8988T (cell line): Measurements from ENCODE around the gene HCN3.
"Not testable (repeated sequence)": the region's sequence is repeated elsewhere in the genome, so short reads cannot be mapped to it uniquely, and the experiment has no call there.

ENCODE experiments used
- DNase-seq: peaks from one replicate; pipeline ENCODE4 v3.0.0; 2011

HCN3 gene

DNA sequence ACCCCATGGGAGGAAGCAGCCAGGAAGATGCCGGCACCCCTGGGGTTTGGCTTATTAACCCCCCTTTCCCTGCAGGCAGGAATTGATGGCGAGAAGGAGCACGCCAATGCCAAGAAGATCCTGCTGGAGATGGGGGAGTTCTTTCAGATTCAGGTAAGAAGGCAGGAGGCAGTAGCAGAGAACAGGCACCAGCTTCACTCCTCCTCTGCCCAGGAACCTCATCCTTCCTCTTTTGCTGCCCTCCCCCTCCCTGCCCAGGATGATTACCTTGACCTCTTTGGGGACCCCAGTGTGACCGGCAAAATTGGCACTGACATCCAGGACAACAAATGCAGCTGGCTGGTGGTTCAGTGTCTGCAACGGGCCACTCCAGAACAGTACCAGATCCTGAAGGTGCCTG is 42.3 kb downstream of the HCN3 start:
- DNase-seq = no peak

DNA sequence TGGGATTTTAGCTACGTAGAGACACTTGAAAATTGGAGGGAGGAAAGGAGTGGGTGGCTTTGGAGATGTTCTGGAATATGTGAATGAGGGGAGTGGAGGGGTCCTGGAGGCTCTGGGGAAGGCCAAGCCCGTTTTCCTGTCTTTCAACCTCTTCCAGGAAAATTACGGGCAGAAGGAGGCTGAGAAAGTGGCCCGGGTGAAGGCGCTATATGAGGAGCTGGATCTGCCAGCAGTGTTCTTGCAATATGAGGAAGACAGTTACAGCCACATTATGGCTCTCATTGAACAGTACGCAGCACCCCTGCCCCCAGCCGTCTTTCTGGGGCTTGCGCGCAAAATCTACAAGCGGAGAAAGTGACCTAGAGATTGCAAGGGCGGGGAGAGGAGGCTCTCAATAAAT is 43.0 kb downstream of the HCN3 start:
- no peak for DNase-seq

DNA sequence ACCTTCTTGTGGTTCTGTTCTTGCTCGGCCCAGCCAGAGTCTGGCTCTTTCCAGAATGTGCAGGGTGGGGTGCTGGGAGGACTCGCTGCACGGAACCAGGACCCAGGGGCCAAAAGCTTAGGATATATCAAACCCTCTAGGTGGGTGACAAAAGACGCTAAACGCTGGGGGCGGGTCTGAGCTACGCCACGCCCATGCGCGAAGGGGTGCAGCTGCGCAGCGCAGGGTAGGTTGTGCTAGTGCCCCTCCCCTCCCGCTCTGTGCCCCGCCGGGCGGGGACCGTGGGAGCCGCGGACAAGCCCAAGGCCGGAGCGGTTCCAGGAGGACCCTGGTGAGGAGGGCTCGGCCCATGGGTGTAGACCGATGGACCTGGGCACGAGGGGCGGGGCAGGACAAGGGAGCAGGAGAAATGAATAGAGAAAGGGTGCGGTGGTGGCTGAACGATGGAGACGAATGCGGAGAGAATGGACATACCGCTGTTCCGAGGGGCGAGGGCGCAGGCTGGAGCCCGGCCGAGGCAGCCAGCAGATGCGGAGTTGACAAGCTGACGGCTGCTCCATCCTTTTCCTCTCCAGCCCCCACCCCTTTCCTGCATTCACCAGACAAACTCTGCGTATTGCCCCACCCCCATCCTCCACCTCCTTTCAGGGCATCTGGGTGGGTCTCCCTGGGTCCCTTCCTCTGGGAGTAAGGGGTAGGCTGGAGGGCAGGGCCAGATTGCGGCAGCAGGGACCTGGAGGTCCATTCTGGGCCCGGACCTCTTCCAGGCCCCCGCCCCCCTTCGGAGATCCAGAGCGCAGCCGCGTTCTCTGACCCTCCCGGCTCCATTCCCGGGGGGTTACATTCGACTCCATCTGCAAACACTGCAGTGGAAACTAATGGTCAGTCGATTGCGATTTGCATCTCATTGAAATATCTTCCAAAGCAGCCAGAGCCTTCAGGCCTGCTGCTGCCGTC is 43.7 kb downstream of the HCN3 start, which contains the start of gene RUSC1:
Gene RUSC1 (plus strand): TSS at position 234 of the 957 bp plus-strand sequence. CDS start 880 bp downstream, outside the sequence.
- no peak for DNase-seq

DNA sequence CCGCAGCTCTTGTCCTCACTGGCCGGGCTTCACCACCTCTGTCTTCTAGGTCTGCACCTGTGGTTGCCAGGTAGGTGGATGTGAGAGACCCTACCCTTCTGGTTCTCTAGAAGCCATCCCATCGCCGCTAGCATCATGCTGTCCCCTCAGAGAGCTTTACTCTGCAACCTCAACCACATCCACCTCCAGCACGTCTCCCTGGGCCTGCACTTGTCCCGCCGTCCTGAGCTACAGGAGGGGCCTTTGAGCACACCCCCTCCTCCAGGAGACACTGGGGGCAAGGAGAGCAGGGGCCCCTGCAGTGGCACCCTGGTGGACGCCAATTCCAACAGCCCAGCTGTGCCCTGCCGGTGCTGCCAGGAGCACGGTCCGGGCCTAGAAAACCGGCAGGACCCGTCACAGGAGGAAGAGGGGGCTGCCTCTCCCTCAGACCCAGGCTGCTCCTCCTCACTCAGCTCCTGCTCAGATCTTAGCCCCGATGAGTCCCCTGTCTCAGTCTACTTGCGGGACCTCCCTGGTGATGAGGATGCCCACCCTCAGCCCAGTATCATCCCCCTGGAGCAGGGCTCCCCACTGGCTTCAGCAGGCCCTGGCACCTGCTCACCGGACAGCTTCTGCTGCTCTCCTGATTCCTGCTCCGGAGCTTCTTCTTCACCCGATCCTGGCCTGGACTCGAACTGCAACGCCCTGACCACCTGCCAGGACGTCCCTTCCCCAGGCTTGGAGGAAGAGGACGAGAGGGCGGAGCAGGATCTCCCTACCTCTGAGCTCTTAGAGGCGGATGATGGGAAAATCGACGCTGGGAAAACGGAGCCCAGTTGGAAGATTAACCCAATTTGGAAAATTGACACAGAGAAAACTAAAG is 44.6 kb downstream of the HCN3 start:
- no peak for DNase-seq

DNA sequence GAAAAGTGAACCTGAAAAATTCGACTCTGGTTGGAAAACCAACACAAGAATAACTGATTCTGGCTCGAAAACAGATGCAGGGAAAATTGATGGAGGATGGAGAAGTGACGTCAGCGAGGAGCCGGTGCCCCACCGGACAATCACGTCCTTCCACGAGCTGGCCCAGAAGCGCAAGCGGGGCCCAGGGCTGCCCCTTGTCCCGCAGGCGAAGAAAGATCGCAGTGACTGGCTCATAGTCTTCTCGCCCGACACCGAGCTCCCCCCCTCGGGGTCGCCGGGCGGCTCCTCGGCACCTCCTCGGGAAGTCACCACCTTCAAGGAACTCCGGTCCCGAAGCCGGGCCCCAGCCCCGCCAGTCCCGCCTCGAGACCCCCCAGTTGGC is 45.3 kb downstream of the HCN3 start:
- DNase-seq = no peak

DNA sequence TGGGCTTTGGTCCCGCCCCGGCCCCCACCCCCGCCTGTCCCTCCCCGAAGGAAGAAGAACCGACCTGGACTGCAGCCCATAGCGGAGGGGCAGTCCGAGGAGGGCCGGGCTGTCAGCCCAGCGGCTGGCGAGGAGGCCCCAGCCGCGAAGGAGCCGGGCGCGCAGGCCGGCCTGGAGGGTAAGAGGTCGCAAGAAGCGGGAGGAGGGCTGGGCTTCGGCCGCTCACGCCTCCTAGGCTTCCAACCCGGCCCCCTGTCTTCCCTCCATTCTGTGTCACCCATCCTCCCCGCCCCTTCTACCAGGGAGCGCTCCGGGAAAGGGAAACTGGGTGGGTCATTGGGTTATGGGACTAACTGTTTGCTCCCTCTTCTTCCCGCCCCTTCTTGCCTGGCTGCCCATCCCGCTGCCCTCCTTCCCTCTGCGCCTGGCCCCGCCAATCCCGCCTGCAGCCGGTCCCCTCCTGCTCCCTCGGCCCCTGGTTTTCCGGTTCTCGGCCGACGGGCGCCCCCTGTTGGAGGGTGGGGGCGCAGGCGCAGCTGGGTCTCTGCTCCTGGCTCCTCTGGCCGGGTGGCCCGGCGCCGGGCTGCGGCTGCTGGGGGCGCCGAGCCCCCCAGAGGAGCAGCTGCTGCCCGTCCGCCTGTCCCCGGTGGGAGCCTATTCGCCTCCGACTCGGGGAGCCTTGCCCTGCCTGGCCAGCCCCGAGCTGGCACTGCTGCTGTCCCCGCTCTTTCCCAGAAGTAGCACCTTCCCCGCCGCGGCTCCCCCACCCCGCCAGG is 45.9 kb downstream of the HCN3 start:
- DNase-seq = peak; percentile 93

DNA sequence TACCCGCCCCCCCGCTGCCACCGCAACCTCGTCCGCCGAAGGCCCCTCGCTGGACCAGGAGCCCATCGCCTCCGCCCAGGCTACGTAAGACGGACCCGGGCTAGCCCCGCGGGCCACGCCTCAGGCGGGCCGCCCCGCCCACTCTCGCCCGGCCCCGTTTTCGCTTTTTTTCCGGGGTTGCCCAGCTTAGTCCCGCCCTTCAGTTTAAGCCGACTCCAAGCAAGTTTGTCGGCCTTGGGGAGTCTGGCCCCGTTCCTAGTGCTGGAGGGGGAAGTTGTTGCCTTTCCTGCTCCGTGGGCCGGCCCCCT is 46.4 kb downstream of the HCN3 start:
- DNase-seq = peak; percentile 70

DNA sequence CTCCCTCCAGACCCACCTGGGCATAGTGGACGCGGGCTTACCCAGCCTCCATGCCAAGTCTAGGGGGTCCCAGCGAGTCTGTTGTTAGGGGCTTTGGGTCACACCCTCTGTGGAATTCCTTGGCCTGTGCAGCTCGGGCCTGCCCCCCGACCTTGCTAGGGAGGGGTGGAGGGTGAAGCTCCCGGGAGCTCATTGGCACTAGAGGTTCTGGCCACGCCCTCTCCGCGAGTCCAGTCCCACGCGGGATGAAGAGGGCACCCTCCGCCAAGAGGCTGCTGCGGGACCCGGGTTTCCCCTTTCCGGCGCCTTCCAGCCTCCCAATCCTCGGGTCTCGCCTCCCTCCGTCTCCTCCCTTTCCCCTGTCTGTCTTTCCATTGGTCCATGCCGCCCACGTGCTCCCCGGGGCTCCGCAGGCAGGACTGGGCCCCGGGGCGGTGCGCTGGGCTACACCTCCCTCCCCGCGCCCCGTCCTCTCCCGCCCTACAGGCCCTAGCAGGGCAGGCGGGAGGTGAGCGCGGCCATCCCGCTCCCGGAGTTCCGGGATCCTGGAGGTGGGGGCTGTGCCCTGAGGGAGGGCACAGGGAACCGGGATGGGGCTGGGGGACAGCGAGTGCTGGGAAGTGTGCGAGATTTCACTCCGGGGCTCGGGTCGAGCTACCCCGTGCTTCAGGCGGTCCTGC is 46.9 kb downstream of the HCN3 start:
- DNase-seq = peak; percentile 91

DNA sequence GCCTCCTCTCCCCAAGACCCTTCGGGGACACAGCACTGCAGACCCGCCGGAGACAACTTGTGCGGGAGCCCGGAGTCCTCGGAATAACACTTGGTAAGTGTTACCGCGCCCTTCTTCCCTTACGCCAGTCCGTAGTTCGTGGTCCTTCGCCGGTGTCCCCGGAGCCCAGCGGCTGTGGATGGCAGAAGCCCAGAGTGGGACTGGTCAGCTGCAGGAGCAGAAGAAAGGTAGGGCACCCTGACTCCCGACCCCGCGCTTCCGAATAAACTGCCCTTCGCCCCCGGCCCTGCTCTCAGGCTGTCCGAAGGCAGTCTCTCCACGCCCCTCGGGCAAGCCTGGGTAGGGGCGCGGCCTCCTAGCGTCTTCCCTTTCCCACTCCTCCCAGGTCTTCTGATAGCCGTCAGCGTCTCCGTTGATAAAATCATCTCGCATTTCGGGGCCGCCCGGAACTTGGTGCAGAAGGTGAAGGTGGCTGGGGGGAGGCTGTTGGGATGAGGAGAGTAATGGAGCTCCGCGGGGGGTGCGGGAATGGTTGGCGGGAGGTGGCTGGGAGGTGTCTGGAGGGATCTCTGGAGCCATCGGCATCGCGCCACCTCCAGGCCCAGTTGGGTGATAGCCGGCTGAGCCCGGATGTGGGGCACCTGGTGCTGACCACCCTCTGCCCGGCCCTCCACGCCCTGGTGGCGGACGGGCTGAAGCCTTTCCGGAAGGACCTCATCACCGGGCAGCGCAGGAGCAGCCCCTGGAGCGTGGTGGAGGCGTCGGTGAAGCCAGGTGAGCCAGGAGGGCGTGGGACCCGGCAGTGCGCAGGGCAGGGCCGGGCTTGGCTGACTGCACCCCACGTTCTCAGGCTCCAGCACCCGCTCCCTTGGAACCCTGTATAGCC is 47.7 kb downstream of the HCN3 start:
- DNase-seq = peak; percentile 85

DNA sequence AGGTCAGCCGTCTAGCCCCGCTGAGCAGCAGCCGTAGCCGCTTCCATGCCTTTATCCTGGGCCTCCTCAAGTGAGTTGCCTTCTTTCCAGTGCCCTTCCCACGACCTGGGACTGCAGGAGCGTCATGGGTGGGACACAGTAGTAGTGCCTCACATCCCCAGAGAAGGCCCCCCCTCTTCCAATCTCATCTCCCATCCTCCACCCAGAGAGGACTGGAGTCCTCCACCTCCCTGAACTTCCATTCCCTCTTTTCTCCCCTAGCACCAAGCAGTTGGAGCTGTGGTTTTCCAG is 48.3 kb downstream of the HCN3 start:
- no peak for DNase-seq

DNA sequence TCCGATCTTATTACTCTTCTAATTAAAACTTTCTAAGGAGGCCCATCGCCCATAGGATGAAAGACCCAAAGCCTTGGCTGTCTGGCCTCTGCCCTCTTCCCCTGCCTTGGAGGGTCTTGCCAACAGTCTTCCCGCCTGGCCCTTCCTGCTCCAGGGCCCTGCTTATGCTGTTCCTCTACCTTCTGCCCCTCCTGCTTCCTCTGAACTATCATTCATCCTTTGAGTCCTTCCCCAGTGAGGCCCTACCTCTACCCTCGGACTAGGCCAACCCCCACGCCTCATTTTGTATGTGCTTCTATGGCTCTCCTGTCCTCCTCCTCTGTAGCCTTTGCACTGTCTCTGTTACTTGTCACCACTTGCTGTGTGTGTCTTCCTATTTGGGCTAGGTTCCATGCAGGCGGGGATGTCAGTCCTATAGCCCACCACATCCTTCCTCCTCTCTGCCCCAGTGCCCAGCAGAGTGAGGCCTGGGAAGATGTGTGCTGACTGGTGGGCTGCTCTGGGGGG is 48.8 kb downstream of the HCN3 start:
- no peak for DNase-seq

DNA sequence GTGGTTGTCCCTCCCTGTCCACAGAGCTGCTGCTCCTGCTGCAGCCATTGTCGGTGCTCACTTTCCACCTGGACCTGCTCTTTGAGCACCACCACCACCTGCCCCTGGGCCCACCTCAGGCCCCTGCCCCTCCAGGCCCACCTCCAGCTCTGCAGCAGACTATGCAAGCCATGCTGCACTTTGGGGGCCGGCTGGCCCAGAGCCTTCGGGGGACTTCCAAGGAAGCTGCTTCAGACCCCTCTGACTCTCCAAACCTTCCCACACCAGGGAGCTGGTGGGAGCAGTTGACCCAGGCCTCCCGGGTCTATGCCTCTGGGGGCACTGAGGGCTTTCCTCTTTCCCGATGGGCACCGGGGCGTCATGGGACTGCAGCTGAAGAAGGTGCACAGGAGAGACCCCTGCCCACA is 49.4 kb downstream of the HCN3 start:
- DNase-seq = no peak

DNA sequence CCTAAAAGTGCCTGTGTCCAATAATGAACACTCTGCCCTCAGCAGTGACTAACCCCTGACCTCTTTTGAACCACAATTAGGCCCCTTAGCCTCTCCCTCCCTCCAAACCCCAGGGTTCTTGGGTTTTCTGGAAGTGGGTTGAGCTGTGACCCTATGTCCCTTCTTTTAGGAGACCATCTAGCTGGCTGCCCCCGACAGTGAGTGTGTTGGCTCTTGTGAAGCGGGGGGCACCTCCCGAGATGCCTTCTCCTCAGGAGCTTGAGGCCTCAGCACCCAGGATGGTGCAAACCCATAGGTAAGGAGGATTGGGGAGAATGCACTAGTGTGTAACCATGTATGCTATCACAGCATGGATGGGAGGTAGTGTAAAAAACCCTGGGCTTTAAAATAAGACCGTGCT is 50.7 kb downstream of the HCN3 start:
- DNase-seq = no peak

DNA sequence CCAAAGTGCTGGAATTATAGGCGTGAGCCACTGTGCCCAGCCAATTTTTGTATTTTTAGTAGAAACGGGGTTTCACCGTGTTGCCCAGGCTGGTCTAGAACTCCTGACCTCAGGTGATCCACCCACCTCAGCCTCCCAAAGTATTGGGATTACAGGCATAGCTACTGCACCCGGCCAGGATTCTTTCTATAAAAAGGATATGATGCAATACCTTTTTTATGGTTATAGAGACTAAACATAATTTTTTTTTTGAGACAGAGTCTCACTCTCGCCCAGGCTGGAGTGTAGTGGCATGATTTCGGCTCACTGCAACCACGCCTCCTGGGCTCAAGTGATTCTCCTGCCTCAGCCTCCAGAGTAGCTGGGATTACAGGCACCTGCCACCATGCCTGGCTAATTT is 51.6 kb downstream of the HCN3 start:
- not testable (repeated sequence) for DNase-seq

DNA sequence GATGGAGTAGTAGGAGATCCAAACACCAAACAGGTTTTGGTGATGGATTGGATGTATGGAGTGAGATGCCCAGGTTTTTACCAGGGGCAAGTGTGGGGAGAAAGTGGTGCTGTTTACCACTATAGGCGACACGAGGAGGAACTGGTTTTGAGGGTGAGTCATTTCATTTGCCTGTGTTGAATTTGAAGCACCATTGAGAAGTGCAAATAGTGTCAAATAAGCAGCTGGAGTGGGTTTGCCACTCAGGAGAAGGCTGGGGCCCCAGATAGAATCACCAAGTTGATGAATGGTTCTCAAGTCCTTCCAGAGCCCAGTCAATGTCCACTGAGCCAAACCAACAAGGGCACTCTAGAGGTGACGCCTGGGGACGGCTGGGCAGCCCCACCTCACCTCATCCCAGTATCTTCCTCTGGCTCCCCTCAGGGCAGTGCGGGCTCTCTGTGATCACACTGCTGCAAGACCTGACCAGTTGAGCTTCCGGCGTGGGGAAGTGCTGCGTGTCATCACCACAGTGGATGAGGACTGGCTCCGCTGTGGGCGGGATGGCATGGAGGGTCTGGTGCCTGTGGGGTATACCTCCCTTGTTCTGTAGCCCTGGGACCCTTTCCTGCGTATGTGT is 52.8 kb downstream of the HCN3 start:
- DNase-seq = no peak

DNA sequence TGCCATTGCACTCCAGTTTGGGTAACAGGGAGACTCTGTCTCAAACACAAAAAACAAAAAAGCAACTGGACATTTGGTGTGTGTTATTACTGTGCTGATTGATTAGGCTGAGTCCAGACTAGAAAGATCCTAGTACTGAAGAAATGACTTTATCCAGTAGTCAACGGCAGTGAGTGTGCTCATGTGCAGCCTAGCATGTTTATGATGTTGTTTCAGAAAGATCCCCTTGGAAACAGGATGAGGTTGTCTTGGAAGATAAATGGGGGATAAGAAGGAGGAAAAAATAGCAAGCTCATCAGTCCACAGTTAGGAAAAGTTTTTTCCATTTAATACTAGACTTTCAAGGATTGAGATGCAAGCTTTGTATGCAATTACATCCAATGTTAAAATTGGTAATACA is 57.7 kb downstream of the HCN3 start:
- DNase-seq = no peak
